Uterus (tissue), 4 donors: ENCODE data around the gene RPS15. TPM values are rescaled to one million over a fixed set of nuclear protein-coding genes. Genes with fewer than 3 reads are reported as not detected.
A peak's percentile ranks its signal among the peaks of the same experiment; 100 is the strongest.

Experiments
- DNase-seq, 2 donors: peaks; one replicate each; pipeline ENCODE4 v3.0.0-alpha.2; 2019 to 2020
- H3K27ac ChIP-seq, 2 donors: fragments of 200-600 bp; sonication (generic); 1 replicate in 1 of 2; 2 replicates in 1 of 2; pipeline ENCODE4 v1.5.1; 2016 to 2018
- H3K27me3 ChIP-seq, 2 donors: fragments of 200-600 bp; sonication (generic); one replicate each; pipeline ENCODE4 v1.5.1; 2018 to 2019; ENCODE audit warnings: control low read depth in 1 of 2
- H3K36me3 ChIP-seq, 2 donors: fragments of 200-600 bp; sonication (generic); one replicate each; pipeline ENCODE4 v1.5.1; 2019; ENCODE audit warnings: control low read depth in 1 of 2
- H3K4me1 ChIP-seq, 2 donors: fragments of 200-600 bp; sonication (generic); one replicate each; pipeline ENCODE4 v1.5.1; 2018 to 2019; ENCODE audit warnings: control low read depth in 1 of 2
- H3K4me3 ChIP-seq, 2 donors: fragments of 200-600 bp; sonication (generic); 1 replicate in 1 of 2; 2 replicates in 1 of 2; pipeline ENCODE4 v1.5.1; 2018 to 2019; ENCODE audit warnings: mild to moderate bottlenecking in 1 of 2
- H3K9me3 ChIP-seq, 2 donors: fragments of 200-600 bp; sonication (generic); one replicate each; pipeline ENCODE4 v1.5.1; 2019; ENCODE audit warnings: control low read depth in 1 of 2
- POLR2A ChIP-seq, 2 donors: fragments of 450-650 bp; IDR thresholded peaks; one replicate each; pipeline ENCODE4 v1.6.1; 2016; ENCODE audit warnings: antibody characterized with exemption in 2 of 2, mild to moderate bottlenecking in 1 of 2, moderate library complexity in 1 of 2
- intact Hi-C: fragments of 100-400 bp; cut with DNase I; formaldehyde crosslinking; loops from one replicate; pipeline ENCODE4 v1.15.1; 2023; ENCODE audit warnings: low total_unique reads
- total RNA-seq, 4 donors: library from RNA; depleted of rRNA in 3 of 4; stranded (reverse); fragments of >200 nt in 3 of 4; gene quantifications; one replicate each; pipeline versions ENCODE4 v1.1.0 to v1.2.4, GENCODE V29; 2014 to 2023
- TF ChIP-seq, protein P1 (sequence below), 4 experiments: fragments of 200-600 bp in 2 of 4; fragments of 450-650 bp in 2 of 4; sonication (generic) in 2 of 4; IDR thresholded peaks; one replicate each; pipeline ENCODE4 v1.5.1; 2016 to 2019; ENCODE audit warnings: antibody characterized with exemption in 4 of 4, mild to moderate bottlenecking in 2 of 4, moderate library complexity in 1 of 4
- donor health status: DM: yes; HTN: yes; CAD: no.

Gene RPS15
- total RNA-seq, 4 donors from 2014 or later = 648 to 5,728 (median 1,854) TPM

DNA sequence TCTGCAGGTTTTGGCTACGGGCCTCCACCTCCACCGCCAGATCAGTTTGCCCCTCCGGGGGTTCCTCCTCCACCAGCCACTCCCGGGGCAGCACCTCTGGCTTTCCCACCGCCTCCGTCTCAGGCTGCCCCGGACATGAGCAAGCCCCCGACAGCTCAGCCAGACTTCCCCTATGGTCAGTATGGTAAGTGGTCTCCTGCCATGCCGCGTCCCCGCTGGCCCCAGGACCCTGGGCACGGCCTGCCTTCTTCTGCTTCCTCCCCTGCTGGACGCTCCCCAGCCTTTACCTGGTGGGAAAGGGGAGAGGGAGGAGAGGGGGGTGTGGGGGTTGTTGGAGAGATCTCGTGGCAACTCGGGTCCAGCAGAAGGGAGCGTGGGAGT lies 5.7 kb upstream of the RPS15 start:
- intact Hi-C loops = no loop called here
- no peak overlapping the region for H3K27ac ChIP-seq
- TF ChIP-seq, protein P1, sequence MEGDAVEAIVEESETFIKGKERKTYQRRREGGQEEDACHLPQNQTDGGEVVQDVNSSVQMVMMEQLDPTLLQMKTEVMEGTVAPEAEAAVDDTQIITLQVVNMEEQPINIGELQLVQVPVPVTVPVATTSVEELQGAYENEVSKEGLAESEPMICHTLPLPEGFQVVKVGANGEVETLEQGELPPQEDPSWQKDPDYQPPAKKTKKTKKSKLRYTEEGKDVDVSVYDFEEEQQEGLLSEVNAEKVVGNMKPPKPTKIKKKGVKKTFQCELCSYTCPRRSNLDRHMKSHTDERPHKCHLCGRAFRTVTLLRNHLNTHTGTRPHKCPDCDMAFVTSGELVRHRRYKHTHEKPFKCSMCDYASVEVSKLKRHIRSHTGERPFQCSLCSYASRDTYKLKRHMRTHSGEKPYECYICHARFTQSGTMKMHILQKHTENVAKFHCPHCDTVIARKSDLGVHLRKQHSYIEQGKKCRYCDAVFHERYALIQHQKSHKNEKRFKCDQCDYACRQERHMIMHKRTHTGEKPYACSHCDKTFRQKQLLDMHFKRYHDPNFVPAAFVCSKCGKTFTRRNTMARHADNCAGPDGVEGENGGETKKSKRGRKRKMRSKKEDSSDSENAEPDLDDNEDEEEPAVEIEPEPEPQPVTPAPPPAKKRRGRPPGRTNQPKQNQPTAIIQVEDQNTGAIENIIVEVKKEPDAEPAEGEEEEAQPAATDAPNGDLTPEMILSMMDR (IDR thresholded peaks at IDR 0.05) = no peak
- TF ChIP-seq POLR2A (IDR thresholded peaks at IDR 0.05) = no peak
- no peaks in the 10 kb centered on the region for H3K36me3 ChIP-seq
- H3K4me3 ChIP-seq = no peak overlapping the region
- no peak for DNase-seq
- H3K27me3 ChIP-seq = no peaks in the 10 kb centered on the region
- H3K9me3 ChIP-seq = no peaks in the 10 kb centered on the region
- H3K4me1 ChIP-seq = no peaks in the 10 kb centered on the region

DNA sequence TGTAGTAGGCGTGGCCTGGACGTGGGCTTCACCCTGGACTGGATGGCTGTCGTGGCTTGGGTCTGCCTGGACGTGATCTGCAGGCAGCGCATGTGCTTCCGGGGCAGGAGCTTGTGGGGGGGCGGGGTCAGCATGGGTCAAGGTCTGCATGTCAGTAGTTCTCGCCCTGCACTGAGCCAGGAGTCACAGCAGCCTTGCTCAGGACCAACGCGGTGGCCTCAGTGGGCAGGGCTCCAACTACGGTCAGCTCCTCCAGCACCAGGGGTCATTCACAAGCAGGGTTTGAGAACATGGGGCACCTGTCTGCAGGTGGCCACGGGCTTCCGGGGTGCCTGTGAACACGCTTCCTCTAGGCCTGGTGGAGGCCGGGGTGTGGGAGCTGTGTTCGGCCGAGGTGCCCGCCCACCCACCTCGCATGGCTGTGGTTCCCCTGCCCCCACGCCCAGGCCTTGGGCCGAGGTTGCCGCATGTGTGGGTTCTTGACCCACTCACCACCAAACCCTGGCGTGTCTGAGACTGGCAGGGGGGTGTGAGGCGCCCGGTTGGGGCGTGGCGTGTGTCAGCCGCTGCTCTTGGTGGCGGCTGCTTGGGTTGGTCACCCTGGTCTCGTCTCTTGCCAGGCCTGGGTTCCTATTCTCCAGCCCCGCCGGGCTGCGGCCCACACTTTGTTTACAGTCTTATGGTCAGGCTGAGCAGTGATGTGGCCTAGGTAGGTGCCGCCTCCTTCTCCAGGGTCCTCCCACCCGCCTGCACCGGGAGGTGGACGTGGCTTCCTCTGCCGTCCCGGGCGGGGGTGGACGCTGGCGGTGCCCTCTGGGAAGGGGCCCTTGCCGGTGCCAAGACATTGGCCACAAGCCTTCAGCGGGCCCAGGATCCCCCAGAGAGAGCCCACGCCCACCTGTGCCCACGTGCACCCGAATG lies 4.8 kb upstream of the RPS15 start:
- intact Hi-C loops = no loop called here
- no peaks in the 10 kb centered on the region for H3K27me3 ChIP-seq
- H3K9me3 ChIP-seq = no peaks in the 10 kb centered on the region
- H3K4me1 ChIP-seq = no peaks in the 10 kb centered on the region
- no peak for TF ChIP-seq POLR2A (IDR thresholded peaks at IDR 0.05)
- H3K27ac ChIP-seq = no peak overlapping the region
- no peak for DNase-seq
- no peaks in the 10 kb centered on the region for H3K36me3 ChIP-seq
- no peak overlapping the region for H3K4me3 ChIP-seq

DNA sequence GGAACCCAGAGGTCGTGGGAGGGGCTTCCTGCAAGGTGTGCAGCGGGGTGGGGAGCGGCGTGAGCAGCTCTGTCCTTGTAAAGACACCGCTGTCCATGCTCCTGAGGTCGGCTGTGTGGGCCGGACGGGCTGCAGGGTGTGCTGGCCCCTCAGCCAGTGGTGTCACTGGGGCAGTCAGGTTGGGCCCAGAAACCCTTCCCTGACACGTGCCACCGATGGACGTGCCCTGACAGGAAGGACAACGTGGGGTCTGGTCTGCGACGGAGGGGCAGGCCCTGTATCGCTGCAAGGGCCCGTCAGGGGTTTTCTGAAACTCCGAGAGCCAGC lies 4.2 kb upstream of the RPS15 start:
- Histone ChIP-seq H3K9me3 (no peaks in the 10 kb centered on the region), H3K4me1 (peaks cover 0 to under 1% of the 10 kb centered on the region in 2 donors), H3K27me3 (no peaks in the 10 kb centered on the region), H3K4me3 (no peak overlapping the region), H3K36me3 (no peaks in the 10 kb centered on the region), H3K27ac (no peak overlapping the region)
- intact Hi-C loops = no loop called here
- TF ChIP-seq, protein P1 (IDR thresholded peaks at IDR 0.05) = no peak
- no peak for TF ChIP-seq POLR2A (IDR thresholded peaks at IDR 0.05)
- no peak for DNase-seq

DNA sequence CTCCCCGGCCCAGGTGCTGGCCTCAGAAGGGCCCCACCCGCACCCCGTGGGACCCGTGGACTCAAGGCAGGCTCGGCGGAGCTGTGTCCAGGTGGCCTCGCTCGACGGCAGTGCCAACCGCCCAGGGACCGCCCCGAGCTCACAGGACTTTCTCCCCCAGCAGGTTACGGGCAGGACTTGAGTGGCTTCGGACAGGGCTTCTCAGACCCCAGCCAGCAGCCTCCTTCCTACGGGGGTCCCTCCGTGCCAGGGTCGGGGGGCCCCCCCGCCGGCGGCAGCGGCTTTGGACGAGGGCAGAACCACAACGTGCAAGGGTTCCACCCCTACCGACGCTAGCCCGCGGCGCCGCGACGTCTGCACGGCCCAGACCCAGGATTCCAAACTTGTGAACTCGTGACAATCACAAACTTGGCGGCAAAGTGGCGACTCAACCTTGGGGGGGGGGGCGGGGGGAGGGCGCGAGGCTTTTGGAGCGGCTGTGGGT lies 3.6 kb upstream of the RPS15 start:
- Histone ChIP-seq H3K27ac (no peak overlapping the region), H3K9me3 (no peaks in the 10 kb centered on the region), H3K27me3 (no peaks in the 10 kb centered on the region), H3K4me1 (peaks cover 0 to 7% of the 10 kb centered on the region in 2 donors), H3K4me3 (no peak overlapping the region), H3K36me3 (no peaks in the 10 kb centered on the region)
- intact Hi-C loops = no loop called here
- peak in 1 of 2 donors; percentile 15 for DNase-seq
- TF ChIP-seq, protein P1 (IDR thresholded peaks at IDR 0.05) = no peak
- no peak for TF ChIP-seq POLR2A (IDR thresholded peaks at IDR 0.05)

- Histone ChIP-seq H3K27me3 (no peaks in the 10 kb centered on the region), H3K4me1 (peaks cover 0 to 14% of the 10 kb centered on the region in 2 donors), H3K36me3 (no peaks in the 10 kb centered on the region), H3K4me3 (no peak overlapping the region), H3K27ac (no peak overlapping the region), H3K9me3 (no peaks in the 10 kb centered on the region)
- peak in 1 of 2 donors; percentile 14 for DNase-seq
- no peak for TF ChIP-seq POLR2A (IDR thresholded peaks at IDR 0.05)
- TF ChIP-seq, protein P1 (IDR thresholded peaks at IDR 0.05) = no peak
- intact Hi-C loops = no loop called here
Observed at GRCh38 chr19:1435378-1435989, 2.7 kb upstream of the RPS15 start.
